IMR-90 (cell line): ENCODE measurements around the gene NCOA5. TPM values are rescaled to one million over a fixed set of nuclear protein-coding genes. Genes with fewer than 3 reads are reported as not detected.
A peak's percentile ranks its signal among the peaks of the same experiment; 100 is the strongest.

ENCODE experiments used
- ATAC-seq: fragments of 200-7000 bp; cut with Tn5 transposase; 2 replicates; pipeline ENCODE4 v1.9.1; 2020; ENCODE audit warnings: low read depth, mild to moderate bottlenecking, moderate library complexity
- BruUV-seq: library from RNA; stranded (reverse); fragments of 400-500 nt; replicated peaks from 2 replicates; lab custom pipeline; 2021; lab: Mats Ljungman, UMichigan
- CTCF ChIA-PET: fragments of 300-600 bp; formaldehyde crosslinking; extraction: SDS; loops from one replicate; lab custom pipeline; 2021; ENCODE audit warnings: antibody characterized with exemption; lab: Yijun Ruan, JAX
- POLR2A ChIA-PET: fragments of 300-600 bp; sonication (Branson Sonifier 250); formaldehyde crosslinking; loops from one replicate; lab custom pipeline; 2022; ENCODE audit warnings: antibody characterized with exemption; ENCODE audit not compliant: unreplicated experiment; lab: Charles Lee
- DNase-seq: peaks from one replicate; pipeline ENCODE4 v3.0.0; 2013
- H2AFZ ChIP-seq: replicated peaks from 2 replicates; pipeline ENCODE3; 2013; ENCODE audit warnings: low read length, mild to moderate bottlenecking; ENCODE audit not compliant: poor library complexity
- H2AK5ac ChIP-seq: 2 replicates; pipeline ENCODE4 v1.6.1; 2013; ENCODE audit warnings: low read depth, low read length, inconsistent platforms
- H2AK9ac ChIP-seq: replicated peaks from 2 replicates; pipeline ENCODE3; 2013; ENCODE audit warnings: mild to moderate bottlenecking, low read depth, low read length, moderate library complexity; ENCODE audit not compliant: poor library complexity
- H2BK120ac ChIP-seq: 2 replicates; pipeline ENCODE4 v1.6.1; 2013; ENCODE audit warnings: low read depth, low read length, inconsistent platforms
- H2BK15ac ChIP-seq: 3 replicates; pipeline ENCODE4 v1.6.1; 2013; ENCODE audit warnings: low read depth, low read length, inconsistent platforms
- H2BK20ac ChIP-seq: 2 replicates; pipeline ENCODE4 v1.6.1; 2013; ENCODE audit warnings: low read depth, mild to moderate bottlenecking, inconsistent platforms, low read length, moderate library complexity
- H2BK5ac ChIP-seq: 2 replicates; pipeline ENCODE4 v1.6.1; 2013; ENCODE audit warnings: mild to moderate bottlenecking, low read depth, low read length, inconsistent platforms; ENCODE audit not compliant: poor library complexity, severe bottlenecking
- H3K14ac ChIP-seq: replicated peaks from 2 replicates; pipeline ENCODE4 v1.6.1; 2013; ENCODE audit warnings: low read depth, low read length, inconsistent platforms
- H3K18ac ChIP-seq: 2 replicates; pipeline ENCODE4 v1.6.1; 2013; ENCODE audit warnings: low read depth, low read length, control low read depth
- H3K23ac ChIP-seq: 2 replicates; pipeline ENCODE4 v1.6.1; 2013; ENCODE audit warnings: low read depth, low read length, inconsistent platforms
- H3K27ac ChIP-seq: 2 replicates; pipeline ENCODE4 v1.5.1; 2013; ENCODE audit warnings: mild to moderate bottlenecking, control low read depth, low read length; ENCODE audit not compliant: insufficient read depth
- H3K27me3 ChIP-seq: 2 replicates; pipeline ENCODE4 v1.6.1; 2013; ENCODE audit warnings: low read length; ENCODE audit not compliant: control insufficient read depth, insufficient read depth
- H3K36me3 ChIP-seq: 2 replicates; pipeline ENCODE4 v1.6.1; 2013; ENCODE audit warnings: low read length, mixed read lengths; ENCODE audit not compliant: control insufficient read depth, insufficient read depth
- H3K4ac ChIP-seq: 2 replicates; pipeline ENCODE4 v1.6.1; 2013; ENCODE audit warnings: low read depth, low read length, inconsistent platforms
- H3K4me1 ChIP-seq: 2 replicates; pipeline ENCODE4 v1.6.1; 2013; ENCODE audit warnings: low read length, mixed read lengths; ENCODE audit not compliant: control insufficient read depth, insufficient read depth
- H3K4me2 ChIP-seq: 2 replicates; pipeline ENCODE4 v1.6.1; 2013; ENCODE audit warnings: low read depth, mild to moderate bottlenecking, control low read depth, low read length, moderate library complexity
- H3K4me3 ChIP-seq: 2 replicates; pipeline ENCODE4 v1.5.1; 2013; ENCODE audit warnings: low read depth, mild to moderate bottlenecking, control low read depth, low read length, moderate library complexity; ENCODE audit not compliant: insufficient read depth
- H3K56ac ChIP-seq: 2 replicates; pipeline ENCODE4 v1.6.1; 2013; ENCODE audit warnings: low read length, inconsistent platforms; ENCODE audit not compliant: insufficient read depth; ENCODE audit errors: extremely low read depth
- H3K79me1 ChIP-seq, 2 experiments: 2 replicates each; pipeline ENCODE4 v1.6.1; 2013; ENCODE audit warnings: low read length in 2 of 2, inconsistent platforms in 1 of 2, low read depth in 1 of 2
- H3K9ac ChIP-seq: 2 replicates; pipeline ENCODE4 v1.6.1; 2013; ENCODE audit warnings: low read depth, low read length, control low read depth
- H3K9me1 ChIP-seq: 2 replicates; pipeline ENCODE4 v1.6.1; 2013; ENCODE audit warnings: low read length, inconsistent platforms; ENCODE audit not compliant: insufficient read depth
- H3K9me3 ChIP-seq: 2 replicates; pipeline ENCODE4 v1.6.1; 2013; ENCODE audit warnings: low read length; ENCODE audit not compliant: control insufficient read depth, insufficient read depth
- H4K20me1 ChIP-seq: 2 replicates; pipeline ENCODE4 v1.6.1; 2013; ENCODE audit warnings: low read length, inconsistent platforms; ENCODE audit not compliant: insufficient read depth
- H4K5ac ChIP-seq: 2 replicates; pipeline ENCODE4 v1.6.1; 2013; ENCODE audit warnings: mild to moderate bottlenecking, low read depth, low read length, control low read depth
- H4K8ac ChIP-seq, 2 experiments: 2 replicates each; pipeline ENCODE4 v1.6.1; 2013; ENCODE audit warnings: low read depth in 2 of 2, low read length in 2 of 2, control low read depth in 1 of 2, inconsistent platforms in 1 of 2
- H4K91ac ChIP-seq: 2 replicates; pipeline ENCODE4 v1.6.1; 2013; ENCODE audit warnings: low read depth, low read length, inconsistent platforms; ENCODE audit not compliant: insufficient read depth
- NFE2L2 ChIP-seq: fragments of 150-350 bp; IDR thresholded peaks from 2 replicates; pipeline ENCODE4 v1.6.1; 2016; ENCODE audit warnings: low read depth, mild to moderate bottlenecking, low read length
- RAD21 ChIP-seq: IDR thresholded peaks from 2 replicates; pipeline ENCODE4 v1.6.1; 2012; ENCODE audit warnings: low read length, improper control_type of control experiment
- RCOR1 ChIP-seq: IDR thresholded peaks from 2 replicates; pipeline ENCODE4 v1.6.1; 2012; ENCODE audit warnings: mild to moderate bottlenecking, low read length, improper control_type of control experiment; ENCODE audit not compliant: insufficient replicate concordance
- SMC3 ChIP-seq: fragments of 150-350 bp; IDR thresholded peaks from 2 replicates; pipeline ENCODE4 v1.6.1; 2016; ENCODE audit warnings: low read depth, mild to moderate bottlenecking, antibody characterized with exemption, low read length, moderate library complexity
- WGBS, 2 experiments: methylation state at CpG; one replicate each; pipeline versions ENCODE4 v1.1.5 to v1.1.7; 2013; ENCODE audit warnings: missing lambda C conversion rate in 2 of 2; ENCODE audit not compliant: insufficient read length in 1 of 2; ENCODE audit errors: extremely low coverage in 2 of 2; 5-methylcytosine and 5-hydroxymethylcytosine counted together
- dilution Hi-C: fragments of 300-500 bp; cut with HindIII; formaldehyde crosslinking; loops from one replicate; pipeline ENCODE4 v1.14.3; 2018; ENCODE audit warnings: low sequenced_read_pairs; ENCODE audit not compliant: unreplicated experiment
- in situ Hi-C: fragments of 300-500 bp; cut with MboI; formaldehyde crosslinking; loops from 3 replicates; pipeline ENCODE4 v1.14.3; 2019; ENCODE audit warnings: low sequenced_read_pairs, inconsistent platforms, mixed read lengths
- intact Hi-C: fragments of 100-400 bp; cut with micrococcal nuclease; formaldehyde crosslinking; loops from 2 replicates; pipeline ENCODE4 v1.10.0; 2022
- polyA plus RNA-seq, 3 experiments: library from polyadenylated mRNA; depleted of rRNA; stranded (reverse); fragments of >200 nt; gene quantifications; 2 replicates each; pipeline ENCODE4 v1.2.3, GENCODE V29; 2012; ENCODE audit warnings: low replicate concordance in 1 of 3
- total RNA-seq: library from RNA; depleted of rRNA; stranded (reverse); fragments of >200 nt; gene quantifications from 2 replicates; pipeline ENCODE4 v1.2.3, GENCODE V29; 2012
- TF ChIP-seq, protein P1 (sequence below): conservative IDR thresholded peaks from 2 replicates; pipeline ENCODE4 v1.5.1; 2012; ENCODE audit warnings: mild to moderate bottlenecking, low read depth, low read length, improper control_type of control experiment

NCOA5 gene
- total and polyA plus RNA-seq, 2 of the 4 experiments (the other 2 are of a cell fraction) = 17.4 to 20.6 TPM

DNA sequence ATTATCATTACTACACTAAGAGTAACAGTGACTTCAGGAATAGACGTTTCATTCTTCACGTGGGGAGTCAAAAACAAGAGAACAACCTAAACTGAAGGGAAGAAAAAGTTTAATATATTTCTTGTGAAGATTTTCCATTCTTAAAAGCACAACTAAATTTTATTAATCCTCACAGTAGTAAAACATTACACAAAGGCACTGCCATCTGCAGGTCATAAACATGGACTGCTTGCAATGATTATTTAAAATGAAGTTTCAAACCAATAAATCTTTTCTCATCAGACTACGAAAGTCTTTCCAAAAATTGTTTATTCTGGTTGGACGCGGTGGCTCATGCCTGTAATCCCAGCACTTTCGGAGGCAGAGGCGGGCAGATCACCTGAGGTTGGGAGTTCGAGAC is 2.6 kb downstream of the NCOA5 start:
- H2BK15ac ChIP-seq = no peak overlapping the region
- ChIA-PET POLR2A (no interaction called here), CTCF (interaction anchor here (0.8 kb wide), 1 partner anchor 29 kb away, joined by 3 read pairs; no protein-coding TSS in a partner anchor)
- no peaks in the 10 kb centered on the region for H3K27me3 ChIP-seq
- DNase-seq = peak; percentile 42
- H2AK9ac ChIP-seq = no peak overlapping the region
- in situ Hi-C loops (no loop called here), dilution Hi-C loops (no loop called here), intact Hi-C loops (loop anchor here (5.0 to 10.0 kb wide), 3 partner anchors 65 to 312 kb away; partner anchors contain the start of gene ZNF335)
- H3K14ac ChIP-seq = no peak overlapping the region
- H3K9me1 ChIP-seq = peaks cover 10% of the 10 kb centered on the region; the same call in 1 of the 2 replicates
- no CpG with 5 or more reads among the region's 8 CpGs for WGBS, 2 experiments
- H2AK5ac ChIP-seq = no peak overlapping the region
- H3K4me3 ChIP-seq = no peak overlapping the region
- no peak overlapping the region for H2AFZ ChIP-seq
- ATAC-seq = no peak
- H3K23ac ChIP-seq = no peak overlapping the region
- peaks cover 7% of the 10 kb centered on the region for H3K4me1 ChIP-seq
- H3K9ac ChIP-seq = no peak overlapping the region
- H3K4ac ChIP-seq = no peak overlapping the region
- no peak overlapping the region for H2BK20ac ChIP-seq
- H4K20me1 ChIP-seq = peaks cover 69% of the 10 kb centered on the region
- H3K79me1 ChIP-seq = peaks cover 17 to 55% of the 10 kb centered on the region in 2 experiments
- no peak overlapping the region for H3K4me2 ChIP-seq
- H4K8ac ChIP-seq = no peak overlapping the region
- H4K91ac ChIP-seq = no peak overlapping the region
- no peak overlapping the region for H2BK5ac ChIP-seq
- H2BK120ac ChIP-seq = no peak overlapping the region
- no peak overlapping the region for H3K56ac ChIP-seq
- no peaks in the 10 kb centered on the region for H3K36me3 ChIP-seq
- no peak overlapping the region for H3K18ac ChIP-seq
- H3K27ac ChIP-seq = no peak overlapping the region
- H3K9me3 ChIP-seq = no peaks in the 10 kb centered on the region
- TF ChIP-seq, protein P1, sequence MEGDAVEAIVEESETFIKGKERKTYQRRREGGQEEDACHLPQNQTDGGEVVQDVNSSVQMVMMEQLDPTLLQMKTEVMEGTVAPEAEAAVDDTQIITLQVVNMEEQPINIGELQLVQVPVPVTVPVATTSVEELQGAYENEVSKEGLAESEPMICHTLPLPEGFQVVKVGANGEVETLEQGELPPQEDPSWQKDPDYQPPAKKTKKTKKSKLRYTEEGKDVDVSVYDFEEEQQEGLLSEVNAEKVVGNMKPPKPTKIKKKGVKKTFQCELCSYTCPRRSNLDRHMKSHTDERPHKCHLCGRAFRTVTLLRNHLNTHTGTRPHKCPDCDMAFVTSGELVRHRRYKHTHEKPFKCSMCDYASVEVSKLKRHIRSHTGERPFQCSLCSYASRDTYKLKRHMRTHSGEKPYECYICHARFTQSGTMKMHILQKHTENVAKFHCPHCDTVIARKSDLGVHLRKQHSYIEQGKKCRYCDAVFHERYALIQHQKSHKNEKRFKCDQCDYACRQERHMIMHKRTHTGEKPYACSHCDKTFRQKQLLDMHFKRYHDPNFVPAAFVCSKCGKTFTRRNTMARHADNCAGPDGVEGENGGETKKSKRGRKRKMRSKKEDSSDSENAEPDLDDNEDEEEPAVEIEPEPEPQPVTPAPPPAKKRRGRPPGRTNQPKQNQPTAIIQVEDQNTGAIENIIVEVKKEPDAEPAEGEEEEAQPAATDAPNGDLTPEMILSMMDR = peak; percentile 55
- TF ChIP-seq RAD21 (peak; percentile 48; the same call in 1 of the 2 replicates), RCOR1 (no peak), NFE2L2 (no peak), SMC3 (peak; percentile 31)
- no TSS peak for BruUV-seq
- H4K5ac ChIP-seq = no peak overlapping the region
